Smooth muscle cell (in vitro differentiated cells): ENCODE results near the gene ZNF559. TPM values are rescaled to one million over a fixed set of nuclear protein-coding genes. Genes with fewer than 3 reads are reported as not detected.

ENCODE experiments used
- DNase-seq: peaks from one replicate; lab custom pipeline; 2025; ENCODE audit not compliant: unreplicated experiment; lab: John Stamatoyannopoulos, UW
- H2AFZ ChIP-seq: fragments of 200-600 bp; sonication (generic); 2 replicates; pipeline ENCODE4 v1.6.0; 2016; ENCODE audit warnings: antibody characterized with exemption, low read depth, mild to moderate bottlenecking
- H3F3A ChIP-seq: fragments of 200-600 bp; sonication (generic); 2 replicates; pipeline ENCODE4 v1.6.0; 2017; ENCODE audit warnings: antibody characterized with exemption, low read depth
- H3K27ac ChIP-seq: fragments of 200-600 bp; sonication (generic); 2 replicates; pipeline ENCODE4 v1.5.1; 2016; ENCODE audit warnings: low read depth, mild to moderate bottlenecking
- H3K27me3 ChIP-seq: fragments of 200-600 bp; sonication (generic); 2 replicates; pipeline ENCODE4 v1.6.1; 2016; ENCODE audit warnings: low read depth, mild to moderate bottlenecking
- H3K36me3 ChIP-seq: fragments of 200-600 bp; sonication (generic); 2 replicates; pipeline ENCODE4 v1.5.1; 2016; ENCODE audit warnings: low read depth
- H3K4me1 ChIP-seq: fragments of 200-600 bp; sonication (generic); 2 replicates; pipeline ENCODE4 v1.5.1; 2016; ENCODE audit warnings: low read depth
- H3K4me2 ChIP-seq: fragments of 200-600 bp; sonication (generic); 2 replicates; pipeline ENCODE4 v1.6.0; 2016; ENCODE audit warnings: mild to moderate bottlenecking
- H3K4me3 ChIP-seq: fragments of 200-600 bp; sonication (generic); 2 replicates; pipeline ENCODE4 v1.5.1; 2016; ENCODE audit warnings: mild to moderate bottlenecking
- H3K79me2 ChIP-seq: fragments of 200-600 bp; sonication (generic); 2 replicates; pipeline ENCODE4 v1.6.0; 2016; ENCODE audit warnings: low read depth, mild to moderate bottlenecking
- H3K9ac ChIP-seq: fragments of 200-600 bp; sonication (generic); 2 replicates; pipeline ENCODE4 v1.6.0; 2016; ENCODE audit warnings: low read depth
- H3K9me3 ChIP-seq: fragments of 200-600 bp; sonication (generic); replicated peaks from 2 replicates; pipeline ENCODE4 v1.5.1; 2016; ENCODE audit warnings: low read depth
- H4K20me1 ChIP-seq: fragments of 200-600 bp; sonication (generic); 2 replicates; pipeline ENCODE4 v1.6.0; 2016; ENCODE audit warnings: low read depth
- WGBS: methylation state at CpG from one replicate; pipeline ENCODE4 v1.1.7; 2016; ENCODE audit warnings: low lambda C conversion rate; 5-methylcytosine and 5-hydroxymethylcytosine counted together
- polyA plus RNA-seq: library from polyadenylated mRNA; unstranded; fragments of >200 nt; fragmentation: Nextera tagmentation; extraction: Ambion mirVana; gene quantifications from 2 replicates; pipeline ENCODE4 v1.2.1, GENCODE V29; 2016
- total RNA-seq: library from RNA; depleted of rRNA; stranded (reverse); fragments of >200 nt; gene quantifications from 2 replicates; pipeline ENCODE4 v1.2.3, GENCODE V29; 2014
- TF ChIP-seq, protein P1 (sequence below): fragments of 200-600 bp; sonication (generic); IDR thresholded peaks from 2 replicates; pipeline ENCODE4 v1.5.1; 2017; ENCODE audit warnings: borderline replicate concordance, mild to moderate bottlenecking, antibody characterized with exemption; ENCODE audit not compliant: insufficient read depth, poor library complexity, severe bottlenecking

ZNF559 gene
- total and polyA plus RNA-seq, 2 experiments from 2014 or later, result 8.9 to 23.8 TPM

GRCh38 chr19:9348671-9349070, 24.7 kb downstream of the ZNF559 start:
- no peaks in the 10 kb centered on the region for H3K4me1 ChIP-seq
- H3K9me3 ChIP-seq, result peaks cover 31% of the 10 kb centered on the region
- no peak overlapping the region for H2AFZ ChIP-seq
- no peaks in the 10 kb centered on the region for H3F3A ChIP-seq
- H3K36me3 ChIP-seq, result peaks cover 25% of the 10 kb centered on the region
- no peak for DNase-seq
- H3K27ac ChIP-seq, result no peak overlapping the region
- no peaks in the 10 kb centered on the region for H4K20me1 ChIP-seq
- H3K4me3 ChIP-seq, result no peak overlapping the region
- no peak overlapping the region for H3K4me2 ChIP-seq
- 96% methylated on average over 22 of the region's 22 CpGs for WGBS
- no peaks in the 10 kb centered on the region for H3K79me2 ChIP-seq
- no peaks in the 10 kb centered on the region for H3K27me3 ChIP-seq
- no peak overlapping the region for H3K9ac ChIP-seq
- TF ChIP-seq, protein P1, sequence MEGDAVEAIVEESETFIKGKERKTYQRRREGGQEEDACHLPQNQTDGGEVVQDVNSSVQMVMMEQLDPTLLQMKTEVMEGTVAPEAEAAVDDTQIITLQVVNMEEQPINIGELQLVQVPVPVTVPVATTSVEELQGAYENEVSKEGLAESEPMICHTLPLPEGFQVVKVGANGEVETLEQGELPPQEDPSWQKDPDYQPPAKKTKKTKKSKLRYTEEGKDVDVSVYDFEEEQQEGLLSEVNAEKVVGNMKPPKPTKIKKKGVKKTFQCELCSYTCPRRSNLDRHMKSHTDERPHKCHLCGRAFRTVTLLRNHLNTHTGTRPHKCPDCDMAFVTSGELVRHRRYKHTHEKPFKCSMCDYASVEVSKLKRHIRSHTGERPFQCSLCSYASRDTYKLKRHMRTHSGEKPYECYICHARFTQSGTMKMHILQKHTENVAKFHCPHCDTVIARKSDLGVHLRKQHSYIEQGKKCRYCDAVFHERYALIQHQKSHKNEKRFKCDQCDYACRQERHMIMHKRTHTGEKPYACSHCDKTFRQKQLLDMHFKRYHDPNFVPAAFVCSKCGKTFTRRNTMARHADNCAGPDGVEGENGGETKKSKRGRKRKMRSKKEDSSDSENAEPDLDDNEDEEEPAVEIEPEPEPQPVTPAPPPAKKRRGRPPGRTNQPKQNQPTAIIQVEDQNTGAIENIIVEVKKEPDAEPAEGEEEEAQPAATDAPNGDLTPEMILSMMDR, result no peak

GRCh38 chr19:9352505-9352904, 28.5 kb downstream of the ZNF559 start:
- H3K9me3 ChIP-seq, result peaks cover 15% of the 10 kb centered on the region

GRCh38 chr19:9353011-9353410, 29.0 kb downstream of the ZNF559 start:
- TF ChIP-seq, protein P1, result no peak
- Histone ChIP-seq H2AFZ (no peak overlapping the region), H3K79me2 (no peaks in the 10 kb centered on the region), H3K27me3 (no peaks in the 10 kb centered on the region), H3K4me1 (no peaks in the 10 kb centered on the region), H3K9ac (no peak overlapping the region), H3K4me2 (no peak overlapping the region), H3K9me3 (peaks cover 16% of the 10 kb centered on the region), H3K4me3 (no peak overlapping the region), H3K27ac (no peak overlapping the region), H4K20me1 (no peaks in the 10 kb centered on the region), H3K36me3 (peaks cover 8% of the 10 kb centered on the region), H3F3A (no peaks in the 10 kb centered on the region)
- DNase-seq, result no peak

More at GRCh38 chr19:9352505-9352904, 28.5 kb downstream of the ZNF559 start:
- Histone ChIP-seq H3K4me1 (no peaks in the 10 kb centered on the region), H3F3A (no peaks in the 10 kb centered on the region), H3K4me2 (no peak overlapping the region), H3K4me3 (no peak overlapping the region), H3K9ac (no peak overlapping the region), H3K27ac (no peak overlapping the region), H3K27me3 (no peaks in the 10 kb centered on the region), H2AFZ (no peak overlapping the region), H3K79me2 (no peaks in the 10 kb centered on the region), H3K36me3 (peaks cover 8% of the 10 kb centered on the region), H4K20me1 (no peaks in the 10 kb centered on the region)
- no peak for DNase-seq
- TF ChIP-seq, protein P1, result no peak
- 97% methylated on average over 2 of the region's 2 CpGs for WGBS

DNA sequence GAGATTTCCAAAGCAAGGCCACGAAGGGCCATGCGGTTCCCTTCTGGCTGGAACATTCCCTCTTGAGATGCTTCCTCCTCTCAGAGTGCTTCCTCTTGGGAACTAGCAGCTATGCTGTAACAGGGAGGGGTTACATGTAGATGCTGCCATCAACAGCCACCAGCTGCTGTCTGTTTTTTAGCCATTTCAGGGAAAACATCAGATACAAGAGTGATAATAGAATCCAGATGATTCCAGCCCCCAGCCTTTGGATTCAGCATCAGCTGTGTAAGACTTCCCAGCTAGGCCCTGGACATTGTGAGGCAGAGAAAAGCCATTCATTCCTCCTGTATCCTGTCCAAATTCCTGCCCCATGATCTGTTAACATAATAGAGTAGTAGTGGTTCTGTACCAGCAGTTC, 30.7 kb downstream of the ZNF559 start:
- no peak overlapping the region for H3K27ac ChIP-seq
- H3F3A ChIP-seq, result no peaks in the 10 kb centered on the region
- H3K4me3 ChIP-seq, result no peak overlapping the region
- no peak overlapping the region for H3K4me2 ChIP-seq
- no peaks in the 10 kb centered on the region for H3K4me1 ChIP-seq
- H3K27me3 ChIP-seq, result no peaks in the 10 kb centered on the region
- peaks cover 5% of the 10 kb centered on the region for H3K36me3 ChIP-seq
- no peak overlapping the region for H3K9ac ChIP-seq
- H4K20me1 ChIP-seq, result no peaks in the 10 kb centered on the region
- WGBS, result 95% methylated on average over 2 of the region's 2 CpGs
- no peaks in the 10 kb centered on the region for H3K79me2 ChIP-seq
- no peak for DNase-seq
- TF ChIP-seq, protein P1, result no peak
- H3K9me3 ChIP-seq, result peaks cover 29% of the 10 kb centered on the region
- H2AFZ ChIP-seq, result no peak overlapping the region
